IMR-90 (cell line): ENCODE measurements around the gene TMEM131L. TPM values are rescaled to one million over a fixed set of nuclear protein-coding genes. Genes with fewer than 3 reads are reported as not detected.

Source experiments
- ATAC-seq: fragments of 200-7000 bp; cut with Tn5 transposase; 2 replicates; pipeline ENCODE4 v1.9.1; 2020; ENCODE audit warnings: low read depth, mild to moderate bottlenecking, moderate library complexity
- BruUV-seq: library from RNA; stranded (reverse); fragments of 400-500 nt; replicated peaks from 2 replicates; lab custom pipeline; 2021; lab: Mats Ljungman, UMichigan
- CTCF ChIA-PET: fragments of 300-600 bp; formaldehyde crosslinking; extraction: SDS; loops from one replicate; lab custom pipeline; 2021; ENCODE audit warnings: antibody characterized with exemption; lab: Yijun Ruan, JAX
- POLR2A ChIA-PET: fragments of 300-600 bp; sonication (Branson Sonifier 250); formaldehyde crosslinking; loops from one replicate; lab custom pipeline; 2022; ENCODE audit warnings: antibody characterized with exemption; ENCODE audit not compliant: unreplicated experiment; lab: Charles Lee
- DNase-seq: peaks from one replicate; pipeline ENCODE4 v3.0.0; 2013
- H2AFZ ChIP-seq: replicated peaks from 2 replicates; pipeline ENCODE3; 2013; ENCODE audit warnings: low read length, mild to moderate bottlenecking; ENCODE audit not compliant: poor library complexity
- H2AK5ac ChIP-seq: 2 replicates; pipeline ENCODE4 v1.6.1; 2013; ENCODE audit warnings: low read depth, low read length, inconsistent platforms
- H2AK9ac ChIP-seq: replicated peaks from 2 replicates; pipeline ENCODE3; 2013; ENCODE audit warnings: mild to moderate bottlenecking, low read depth, low read length, moderate library complexity; ENCODE audit not compliant: poor library complexity
- H2BK120ac ChIP-seq: 2 replicates; pipeline ENCODE4 v1.6.1; 2013; ENCODE audit warnings: low read depth, low read length, inconsistent platforms
- H2BK15ac ChIP-seq: 3 replicates; pipeline ENCODE4 v1.6.1; 2013; ENCODE audit warnings: low read depth, low read length, inconsistent platforms
- H2BK20ac ChIP-seq: 2 replicates; pipeline ENCODE4 v1.6.1; 2013; ENCODE audit warnings: low read depth, mild to moderate bottlenecking, inconsistent platforms, low read length, moderate library complexity
- H2BK5ac ChIP-seq: 2 replicates; pipeline ENCODE4 v1.6.1; 2013; ENCODE audit warnings: mild to moderate bottlenecking, low read depth, low read length, inconsistent platforms; ENCODE audit not compliant: poor library complexity, severe bottlenecking
- H3K14ac ChIP-seq: replicated peaks from 2 replicates; pipeline ENCODE4 v1.6.1; 2013; ENCODE audit warnings: low read depth, low read length, inconsistent platforms
- H3K18ac ChIP-seq: 2 replicates; pipeline ENCODE4 v1.6.1; 2013; ENCODE audit warnings: low read depth, low read length, control low read depth
- H3K23ac ChIP-seq: 2 replicates; pipeline ENCODE4 v1.6.1; 2013; ENCODE audit warnings: low read depth, low read length, inconsistent platforms
- H3K27ac ChIP-seq: 2 replicates; pipeline ENCODE4 v1.5.1; 2013; ENCODE audit warnings: mild to moderate bottlenecking, control low read depth, low read length; ENCODE audit not compliant: insufficient read depth
- H3K27me3 ChIP-seq: 2 replicates; pipeline ENCODE4 v1.6.1; 2013; ENCODE audit warnings: low read length; ENCODE audit not compliant: control insufficient read depth, insufficient read depth
- H3K36me3 ChIP-seq: 2 replicates; pipeline ENCODE4 v1.6.1; 2013; ENCODE audit warnings: low read length, mixed read lengths; ENCODE audit not compliant: control insufficient read depth, insufficient read depth
- H3K4ac ChIP-seq: 2 replicates; pipeline ENCODE4 v1.6.1; 2013; ENCODE audit warnings: low read depth, low read length, inconsistent platforms
- H3K4me1 ChIP-seq: 2 replicates; pipeline ENCODE4 v1.6.1; 2013; ENCODE audit warnings: low read length, mixed read lengths; ENCODE audit not compliant: control insufficient read depth, insufficient read depth
- H3K4me2 ChIP-seq: 2 replicates; pipeline ENCODE4 v1.6.1; 2013; ENCODE audit warnings: low read depth, mild to moderate bottlenecking, control low read depth, low read length, moderate library complexity
- H3K4me3 ChIP-seq: 2 replicates; pipeline ENCODE4 v1.5.1; 2013; ENCODE audit warnings: low read depth, mild to moderate bottlenecking, control low read depth, low read length, moderate library complexity; ENCODE audit not compliant: insufficient read depth
- H3K56ac ChIP-seq: 2 replicates; pipeline ENCODE4 v1.6.1; 2013; ENCODE audit warnings: low read length, inconsistent platforms; ENCODE audit not compliant: insufficient read depth; ENCODE audit errors: extremely low read depth
- H3K79me1 ChIP-seq, 2 experiments: 2 replicates each; pipeline ENCODE4 v1.6.1; 2013; ENCODE audit warnings: low read length in 2 of 2, inconsistent platforms in 1 of 2, low read depth in 1 of 2
- H3K9ac ChIP-seq: 2 replicates; pipeline ENCODE4 v1.6.1; 2013; ENCODE audit warnings: low read depth, low read length, control low read depth
- H3K9me1 ChIP-seq: 2 replicates; pipeline ENCODE4 v1.6.1; 2013; ENCODE audit warnings: low read length, inconsistent platforms; ENCODE audit not compliant: insufficient read depth
- H3K9me3 ChIP-seq: 2 replicates; pipeline ENCODE4 v1.6.1; 2013; ENCODE audit warnings: low read length; ENCODE audit not compliant: control insufficient read depth, insufficient read depth
- H4K20me1 ChIP-seq: 2 replicates; pipeline ENCODE4 v1.6.1; 2013; ENCODE audit warnings: low read length, inconsistent platforms; ENCODE audit not compliant: insufficient read depth
- H4K5ac ChIP-seq: 2 replicates; pipeline ENCODE4 v1.6.1; 2013; ENCODE audit warnings: mild to moderate bottlenecking, low read depth, low read length, control low read depth
- H4K8ac ChIP-seq, 2 experiments: 2 replicates each; pipeline ENCODE4 v1.6.1; 2013; ENCODE audit warnings: low read depth in 2 of 2, low read length in 2 of 2, control low read depth in 1 of 2, inconsistent platforms in 1 of 2
- H4K91ac ChIP-seq: 2 replicates; pipeline ENCODE4 v1.6.1; 2013; ENCODE audit warnings: low read depth, low read length, inconsistent platforms; ENCODE audit not compliant: insufficient read depth
- CEBPB ChIP-seq: IDR thresholded peaks from 2 replicates; pipeline ENCODE4 v1.6.1; 2012; ENCODE audit warnings: low read depth, low read length, improper control_type of control experiment
- MAZ ChIP-seq: IDR thresholded peaks from 2 replicates; pipeline ENCODE4 v1.6.1; 2012; ENCODE audit warnings: low read depth, mild to moderate bottlenecking, low read length, improper control_type of control experiment, moderate library complexity, borderline replicate concordance
- MXI1 ChIP-seq: IDR thresholded peaks from 2 replicates; pipeline ENCODE4 v1.6.1; 2012; ENCODE audit warnings: low read depth, mild to moderate bottlenecking, low read length, moderate library complexity, borderline replicate concordance
- POLR2A ChIP-seq: IDR thresholded peaks from 2 replicates; pipeline ENCODE4 v1.6.1; 2012; ENCODE audit warnings: mild to moderate bottlenecking, low read depth, low read length
- USF2 ChIP-seq: fragments of 150-350 bp; IDR thresholded peaks from 2 replicates; pipeline ENCODE4 v1.6.1; 2017; ENCODE audit warnings: mild to moderate bottlenecking, antibody characterized with exemption, low read length, low read depth
- WGBS, 2 experiments: methylation state at CpG; one replicate each; pipeline versions ENCODE4 v1.1.5 to v1.1.7; 2013; ENCODE audit warnings: missing lambda C conversion rate in 2 of 2; ENCODE audit not compliant: insufficient read length in 1 of 2; ENCODE audit errors: extremely low coverage in 2 of 2; 5-methylcytosine and 5-hydroxymethylcytosine counted together
- dilution Hi-C: fragments of 300-500 bp; cut with HindIII; formaldehyde crosslinking; loops from one replicate; pipeline ENCODE4 v1.14.3; 2018; ENCODE audit warnings: low sequenced_read_pairs; ENCODE audit not compliant: unreplicated experiment
- in situ Hi-C: fragments of 300-500 bp; cut with MboI; formaldehyde crosslinking; loops from 3 replicates; pipeline ENCODE4 v1.14.3; 2019; ENCODE audit warnings: low sequenced_read_pairs, inconsistent platforms, mixed read lengths
- intact Hi-C: fragments of 100-400 bp; cut with micrococcal nuclease; formaldehyde crosslinking; loops from 2 replicates; pipeline ENCODE4 v1.10.0; 2022
- polyA plus RNA-seq, 3 experiments: library from polyadenylated mRNA; depleted of rRNA; stranded (reverse); fragments of >200 nt; gene quantifications; 2 replicates each; pipeline ENCODE4 v1.2.3, GENCODE V29; 2012; ENCODE audit warnings: low replicate concordance in 1 of 3
- total RNA-seq: library from RNA; depleted of rRNA; stranded (reverse); fragments of >200 nt; gene quantifications from 2 replicates; pipeline ENCODE4 v1.2.3, GENCODE V29; 2012

The TMEM131L gene
- total and polyA plus RNA-seq, 2 of the 4 experiments (the other 2 are of a cell fraction) = 8.4 to 23.8 TPM

DNA sequence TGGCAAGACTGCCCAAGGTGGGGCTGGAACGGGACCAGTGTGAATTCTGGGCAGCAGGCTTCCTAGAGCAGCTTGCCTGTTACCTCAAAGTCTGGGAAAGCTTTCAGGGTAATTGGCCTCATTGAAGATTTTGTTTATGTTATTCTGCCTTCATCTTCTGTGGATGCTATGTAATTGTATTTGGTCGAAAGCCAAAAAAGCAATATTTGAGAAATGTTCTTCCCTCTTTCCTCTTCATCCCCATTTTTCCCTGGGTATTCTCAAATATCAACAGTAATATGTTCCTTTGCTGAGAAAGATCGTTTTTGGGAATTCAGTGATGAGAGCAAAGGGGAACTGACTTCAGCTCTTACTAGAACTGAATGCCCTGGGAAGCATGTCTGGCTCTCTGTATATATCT is 12.9 kb downstream of the TMEM131L start:
- H3K4ac ChIP-seq = no peak overlapping the region
- H2BK15ac ChIP-seq = no peak overlapping the region
- no peak overlapping the region for H2AFZ ChIP-seq
- H3K27ac ChIP-seq = no peak overlapping the region
- intact Hi-C loops = no loop called here
- H2AK5ac ChIP-seq = no peak overlapping the region
- H3K36me3 ChIP-seq = peaks cover 6% of the 10 kb centered on the region
- no peaks in the 10 kb centered on the region for H4K20me1 ChIP-seq
- no peak overlapping the region for H2BK5ac ChIP-seq
- DNase-seq = no peak
- H3K14ac ChIP-seq = no peak overlapping the region
- dilution Hi-C loops = no loop called here
- no peak overlapping the region for H4K5ac ChIP-seq
- no TSS peak for BruUV-seq
- H3K4me1 ChIP-seq = peaks cover 2% of the 10 kb centered on the region
- H2BK120ac ChIP-seq = no peak overlapping the region
- H3K56ac ChIP-seq = no peak overlapping the region
- H3K4me2 ChIP-seq = no peak overlapping the region
- H4K91ac ChIP-seq = no peak overlapping the region
- H2AK9ac ChIP-seq = no peak overlapping the region
- ATAC-seq = 0 out of 2 replicates have a peak, but pooled peaks have one; percentile 27
- in situ Hi-C loops = no loop called here
- POLR2A ChIA-PET = no interaction called here
- H3K79me1 ChIP-seq = peaks cover 0 to 7% of the 10 kb centered on the region in 2 experiments; a peak in 1 of 4 replicates
- H3K18ac ChIP-seq = no peak overlapping the region
- H2BK20ac ChIP-seq = no peak overlapping the region
- H3K9ac ChIP-seq = no peak overlapping the region
- no peak overlapping the region for H3K4me3 ChIP-seq
- no peaks in the 10 kb centered on the region for H3K27me3 ChIP-seq
- H3K9me1 ChIP-seq = 0 out of 2 replicates have a peak, but pooled peaks cover 2% of the 10 kb centered on the region
- no peak overlapping the region for H4K8ac ChIP-seq
- no CpG with 5 or more reads among the region's 3 CpGs for WGBS, 2 experiments
- H3K23ac ChIP-seq = no peak overlapping the region
- TF ChIP-seq POLR2A (no peak), CEBPB (no peak), MXI1 (no peak), MAZ (no peak), USF2 (no peak)
- no peaks in the 10 kb centered on the region for H3K9me3 ChIP-seq
- CTCF ChIA-PET = no interaction called here
